ENCODE data around the gene CDKN1B.

The CDKN1B gene

DNA sequence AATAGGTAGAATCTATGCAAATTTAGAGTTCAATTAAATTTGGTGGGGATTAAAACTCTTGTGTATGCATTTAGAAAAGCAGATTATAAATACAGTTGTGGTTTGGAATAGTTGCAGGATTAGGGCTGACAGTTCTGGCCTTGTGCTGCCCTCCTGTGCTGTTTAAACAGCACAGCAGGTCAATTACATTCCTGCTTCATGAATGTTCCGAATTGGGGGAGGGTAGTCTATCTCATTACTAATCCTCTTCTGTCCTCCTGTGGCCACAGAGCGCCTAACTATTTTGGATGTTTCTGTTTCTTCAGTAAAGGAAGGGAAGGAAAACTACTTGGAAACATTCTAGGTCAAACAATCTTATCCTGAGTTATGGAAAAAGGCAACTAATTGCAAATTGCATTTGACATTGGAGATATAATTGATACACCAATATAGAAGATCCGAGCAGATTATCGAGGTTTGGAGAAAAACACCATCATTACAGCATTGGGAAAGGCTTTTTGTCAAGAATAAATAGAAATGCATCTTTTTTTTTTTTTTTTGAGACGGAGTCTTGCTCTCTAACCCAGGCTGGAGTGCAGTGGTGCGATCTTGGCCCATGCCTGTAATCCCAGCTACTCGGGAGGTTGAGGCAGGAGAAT, 12.5 kb upstream of the CDKN1B start:
- DNase-seq = peak; percentile 82 to 94

DNA sequence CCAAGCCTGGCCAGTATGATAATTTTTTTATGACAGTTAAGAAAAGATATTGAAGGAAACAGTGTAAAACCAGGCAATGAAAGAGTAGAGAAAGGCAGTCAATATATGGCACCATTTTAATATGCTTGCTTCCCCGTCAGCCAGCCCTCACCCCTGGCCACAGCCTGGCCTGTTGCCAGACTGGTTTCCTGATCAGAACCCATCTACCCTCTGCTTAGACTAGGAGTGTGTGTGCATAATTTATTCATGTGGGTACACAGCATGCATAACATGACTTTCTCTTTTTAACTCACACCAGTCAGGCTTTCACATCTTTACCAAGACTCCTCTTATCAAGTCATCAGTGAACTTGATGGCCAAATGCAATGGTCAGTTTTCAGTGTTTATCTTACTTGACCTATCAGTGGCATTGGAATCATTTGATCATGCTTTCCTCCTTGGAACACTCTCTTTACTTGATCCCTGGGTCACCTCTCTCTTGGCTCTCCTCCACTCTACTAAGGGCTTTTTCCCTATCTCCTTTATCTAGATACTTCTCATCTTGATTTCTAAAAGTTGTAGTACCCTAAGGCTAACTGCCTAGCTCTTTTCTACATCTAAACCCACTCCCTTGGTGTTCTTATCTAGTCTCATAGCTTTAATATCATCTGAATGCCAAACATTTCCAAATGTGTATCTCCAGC, 11.2 kb upstream of the CDKN1B start:
- DNase-seq = no peak

DNA sequence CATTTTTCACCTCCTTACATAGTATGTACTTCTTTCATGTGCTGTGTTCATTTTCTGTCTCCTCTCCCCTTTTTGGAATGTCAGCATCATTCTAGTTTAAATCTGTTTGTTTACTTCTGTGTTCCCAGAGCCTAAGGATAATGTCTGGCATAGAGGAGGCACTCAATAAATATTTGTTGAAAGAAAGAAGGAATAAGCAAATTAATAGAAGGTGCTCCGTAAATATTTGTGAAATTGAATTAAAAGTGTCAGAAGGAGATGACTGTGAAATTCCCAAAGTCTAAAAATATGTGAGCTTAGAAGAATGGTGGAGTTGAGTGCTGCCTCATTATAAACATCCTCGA, 3.3 kb upstream of the CDKN1B start:
- DNase-seq = no peak

DNA sequence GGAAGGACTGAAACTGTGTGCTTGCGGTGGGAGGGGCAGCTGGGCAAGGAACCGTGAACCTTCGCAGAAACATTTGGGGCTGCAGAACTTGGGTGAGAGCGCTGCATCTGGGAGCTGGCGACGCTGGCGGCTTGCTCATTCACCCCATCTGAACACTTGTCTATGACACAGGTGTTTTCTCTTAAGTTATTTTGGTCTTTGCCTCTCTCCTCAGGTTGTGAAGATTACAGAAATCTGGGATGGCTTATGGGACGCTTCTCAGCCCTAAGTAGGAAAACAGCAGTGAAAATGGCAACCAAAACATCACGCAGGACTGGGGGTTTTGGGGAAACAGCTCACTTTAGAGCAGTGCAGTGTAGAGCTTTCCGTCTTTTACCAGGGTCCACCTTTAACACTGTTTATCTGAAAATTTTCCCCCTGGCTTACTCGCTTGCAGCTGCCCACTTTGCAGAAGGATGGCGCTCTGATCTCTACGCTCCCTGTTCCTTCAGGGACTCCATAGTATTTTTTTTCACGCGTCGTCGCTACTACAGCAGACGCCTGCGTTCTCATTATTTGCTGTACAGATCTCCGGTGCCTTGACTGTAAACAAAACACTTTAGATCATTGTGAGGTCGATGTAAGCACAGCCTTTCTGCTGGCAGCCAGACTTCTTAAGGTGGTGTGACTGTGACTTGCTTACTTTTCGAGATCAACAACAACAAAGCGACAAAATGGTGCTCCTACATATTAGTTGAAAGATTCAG, 2.7 kb upstream of the CDKN1B start:
- DNase-seq = no peak

DNA sequence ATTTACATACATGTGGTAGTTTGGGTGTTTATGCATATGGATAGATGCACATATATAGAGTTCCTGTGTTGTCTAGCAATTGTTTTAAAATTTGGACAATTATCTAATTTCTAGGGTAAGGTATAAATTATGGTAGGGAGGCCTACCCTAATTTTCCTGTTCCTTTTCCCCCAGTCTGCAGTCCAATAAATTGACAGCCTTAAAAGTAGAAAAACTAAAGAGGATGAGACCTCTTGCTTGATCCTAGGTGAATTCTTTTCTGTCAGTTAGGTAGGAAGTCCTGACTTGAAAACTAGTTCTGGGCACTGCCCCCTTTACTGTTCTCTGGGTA, 2.1 kb upstream of the CDKN1B start:
- DNase-seq = no peak

DNA sequence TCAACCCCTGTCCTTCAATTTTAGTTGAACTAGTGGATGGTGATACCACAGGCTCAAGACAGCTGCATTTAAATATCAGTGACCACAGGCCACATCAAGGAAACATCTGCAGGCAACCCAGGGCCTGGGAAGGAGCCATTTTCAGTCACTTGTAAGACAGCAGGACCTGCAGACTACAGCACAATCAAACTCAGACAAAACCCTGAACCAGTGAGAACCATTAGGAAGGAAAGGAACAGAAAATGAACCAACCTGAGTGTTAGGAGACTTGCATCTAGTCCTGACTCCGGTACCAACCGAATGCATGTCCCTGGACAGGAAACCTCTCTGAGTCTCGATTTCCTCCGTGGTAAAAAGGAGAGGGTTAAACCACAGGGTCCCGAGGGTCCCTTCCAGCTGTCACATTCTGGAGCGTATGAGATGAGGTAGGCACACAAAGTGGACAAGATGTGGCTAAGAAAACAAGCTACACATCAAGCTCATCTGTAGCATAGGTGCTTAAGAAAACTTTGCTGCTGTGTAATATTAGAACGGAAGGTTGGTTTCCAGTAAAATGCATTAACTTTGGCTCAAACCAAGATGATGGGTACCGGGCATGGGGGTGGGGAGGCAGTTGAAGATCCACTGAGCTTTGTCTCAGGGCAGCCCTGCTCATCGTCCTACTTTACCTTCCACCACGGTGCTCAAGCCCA, 1.6 kb upstream of the CDKN1B start:
- DNase-seq = no peak

DNA sequence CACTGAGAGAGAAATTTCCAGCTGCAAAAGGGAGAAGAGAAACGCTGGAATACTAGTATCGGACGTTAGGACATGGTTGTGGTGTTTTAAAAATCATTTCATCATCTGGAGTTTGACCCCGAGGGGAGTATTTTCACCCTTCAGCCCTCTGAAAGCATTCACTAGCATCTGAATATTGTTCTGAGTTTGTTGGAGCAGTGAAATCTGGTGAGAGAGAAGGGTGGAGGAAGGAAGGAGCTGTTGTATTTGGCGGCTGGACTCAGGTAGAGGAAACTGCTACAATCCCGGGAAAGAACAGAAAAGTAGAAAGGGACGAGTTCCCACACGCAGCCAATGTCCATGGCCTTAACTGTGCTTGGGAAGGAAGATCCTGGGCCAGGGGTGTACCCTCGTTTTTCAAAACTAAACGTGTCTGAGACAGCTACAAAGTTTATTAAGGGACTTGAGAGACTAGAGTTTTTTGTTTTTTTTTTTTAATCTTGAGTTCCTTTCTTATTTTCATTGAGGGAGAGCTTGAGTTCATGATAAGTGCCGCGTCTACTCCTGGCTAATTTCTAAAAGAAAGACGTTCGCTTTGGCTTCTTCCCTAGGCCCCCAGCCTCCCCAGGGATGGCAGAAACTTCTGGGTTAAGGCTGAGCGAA, 896 bp upstream of the CDKN1B start:
- DNase-seq = no peak

DNA sequence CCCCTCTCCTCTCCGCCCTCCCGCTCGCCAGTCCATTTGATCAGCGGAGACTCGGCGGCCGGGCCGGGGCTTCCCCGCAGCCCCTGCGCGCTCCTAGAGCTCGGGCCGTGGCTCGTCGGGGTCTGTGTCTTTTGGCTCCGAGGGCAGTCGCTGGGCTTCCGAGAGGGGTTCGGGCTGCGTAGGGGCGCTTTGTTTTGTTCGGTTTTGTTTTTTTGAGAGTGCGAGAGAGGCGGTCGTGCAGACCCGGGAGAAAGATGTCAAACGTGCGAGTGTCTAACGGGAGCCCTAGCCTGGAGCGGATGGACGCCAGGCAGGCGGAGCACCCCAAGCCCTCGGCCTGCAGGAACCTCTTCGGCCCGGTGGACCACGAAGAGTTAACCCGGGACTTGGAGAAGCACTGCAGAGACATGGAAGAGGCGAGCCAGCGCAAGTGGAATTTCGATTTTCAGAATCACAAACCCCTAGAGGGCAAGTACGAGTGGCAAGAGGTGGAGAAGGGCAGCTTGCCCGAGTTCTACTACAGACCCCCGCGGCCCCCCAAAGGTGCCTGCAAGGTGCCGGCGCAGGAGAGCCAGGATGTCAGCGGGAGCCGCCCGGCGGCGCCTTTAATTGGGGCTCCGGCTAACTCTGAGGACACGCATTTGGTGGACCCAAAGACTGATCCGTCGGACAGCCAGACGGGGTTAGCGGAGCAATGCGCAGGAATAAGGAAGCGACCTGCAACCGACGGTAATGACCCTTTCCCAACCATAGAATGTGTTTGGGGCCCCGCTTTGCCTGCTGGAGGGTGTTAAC, 615 bp downstream of the CDKN1B start:
- DNase-seq = peak in 1 of 2 experiments; percentile 58

DNA sequence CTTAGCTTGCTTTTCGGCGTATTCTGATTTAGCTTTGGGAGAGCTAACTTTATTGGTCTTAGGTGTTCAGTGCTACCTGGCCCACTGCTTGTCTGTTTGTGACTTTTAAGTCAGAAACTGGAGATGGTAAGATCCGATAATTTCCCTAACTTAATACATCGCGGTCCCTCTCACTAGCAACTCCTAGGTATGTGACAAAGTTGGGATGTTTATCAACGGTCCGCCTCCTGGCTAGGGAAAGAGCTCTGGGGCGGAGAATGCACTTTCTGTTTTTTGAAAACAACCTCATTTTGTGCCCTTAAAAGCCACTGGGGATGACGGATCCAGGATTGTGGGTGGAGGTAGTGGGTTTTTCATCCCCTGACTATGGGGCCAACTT, 1.2 kb downstream of the CDKN1B start:
- peak in 1 of 2 experiments; percentile 52 for DNase-seq

DNA sequence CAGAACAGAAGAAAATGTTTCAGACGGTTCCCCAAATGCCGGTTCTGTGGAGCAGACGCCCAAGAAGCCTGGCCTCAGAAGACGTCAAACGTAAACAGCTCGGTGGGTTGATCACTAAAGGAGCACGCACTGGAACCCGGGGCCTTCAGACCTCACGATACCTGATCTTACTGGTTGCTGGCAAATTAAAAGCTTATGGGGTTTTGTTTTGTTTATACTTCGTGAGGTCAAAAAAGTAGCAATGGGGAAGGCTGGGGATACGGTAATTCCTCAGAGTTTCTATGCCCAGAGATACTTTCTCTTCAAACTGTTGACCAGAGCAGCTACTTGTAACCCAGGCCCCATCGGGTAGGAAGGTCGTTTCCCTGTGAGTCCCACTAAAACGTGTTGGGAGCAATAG, 1.7 kb downstream of the CDKN1B start:
- DNase-seq = peak in 1 of 2 experiments; percentile 51

DNA sequence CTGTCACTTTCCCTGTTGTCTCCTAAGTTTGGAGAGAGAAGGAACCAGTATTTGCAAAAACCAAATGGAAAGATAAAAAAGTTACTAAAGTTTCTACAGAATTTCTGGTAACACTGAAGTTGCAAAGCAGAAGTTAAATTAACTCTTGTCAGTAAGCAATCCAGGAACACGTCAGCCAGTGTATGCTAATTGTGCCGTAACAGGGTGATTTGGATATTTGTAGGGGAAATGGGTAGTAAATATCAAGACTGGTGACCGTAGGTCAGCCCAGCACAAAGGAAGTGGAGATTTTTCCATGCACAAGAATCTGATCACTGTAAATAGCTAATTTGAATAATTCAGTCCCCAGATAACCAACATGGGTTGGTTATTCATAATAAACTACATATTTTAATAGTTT, 2.3 kb downstream of the CDKN1B start:
- DNase-seq = peak in 1 of 2 experiments; percentile 55

DNA sequence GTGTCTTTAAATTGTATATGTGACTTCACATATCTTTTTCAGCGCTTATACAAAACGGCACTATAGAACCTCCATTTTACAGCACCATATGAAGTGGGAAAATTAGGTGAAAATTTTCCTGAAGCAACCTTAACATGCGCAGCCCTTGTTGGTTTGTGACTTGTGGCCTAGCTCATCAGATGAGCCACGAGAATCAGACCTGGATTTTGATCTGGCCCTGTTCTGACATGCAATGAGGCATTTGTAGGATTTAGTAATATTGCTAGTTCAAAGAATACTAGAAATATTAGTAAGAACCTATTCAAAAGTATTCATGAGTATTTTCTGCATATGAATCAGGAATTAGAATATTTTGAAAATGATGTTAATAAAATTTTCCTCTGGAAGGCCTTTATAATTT, 2.9 kb downstream of the CDKN1B start:
- DNase-seq = no peak

DNA sequence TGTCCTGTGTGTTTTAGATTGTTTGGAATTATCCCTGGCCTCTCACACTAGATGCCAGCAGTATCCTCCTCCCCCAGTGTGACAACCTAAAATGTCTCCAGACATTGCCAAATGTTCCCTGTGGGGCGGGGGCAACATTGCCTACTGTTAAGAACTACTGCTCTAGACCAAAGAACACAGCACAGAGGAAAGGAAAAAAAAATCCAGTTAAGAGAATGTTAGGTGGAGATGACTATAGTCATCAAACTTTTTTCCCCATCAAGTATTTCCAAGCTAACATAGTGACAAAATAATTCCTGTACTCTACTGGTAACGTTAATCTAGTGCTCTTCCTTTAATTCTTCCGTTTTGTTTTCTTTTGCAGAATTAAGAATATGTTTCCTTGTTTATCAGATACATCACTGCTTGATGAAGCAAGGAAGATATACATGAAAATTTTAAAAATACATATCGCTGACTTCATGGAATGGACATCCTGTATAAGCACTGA, 3.5 kb downstream of the CDKN1B start:
- DNase-seq = peak; percentile 51 to 72

DNA sequence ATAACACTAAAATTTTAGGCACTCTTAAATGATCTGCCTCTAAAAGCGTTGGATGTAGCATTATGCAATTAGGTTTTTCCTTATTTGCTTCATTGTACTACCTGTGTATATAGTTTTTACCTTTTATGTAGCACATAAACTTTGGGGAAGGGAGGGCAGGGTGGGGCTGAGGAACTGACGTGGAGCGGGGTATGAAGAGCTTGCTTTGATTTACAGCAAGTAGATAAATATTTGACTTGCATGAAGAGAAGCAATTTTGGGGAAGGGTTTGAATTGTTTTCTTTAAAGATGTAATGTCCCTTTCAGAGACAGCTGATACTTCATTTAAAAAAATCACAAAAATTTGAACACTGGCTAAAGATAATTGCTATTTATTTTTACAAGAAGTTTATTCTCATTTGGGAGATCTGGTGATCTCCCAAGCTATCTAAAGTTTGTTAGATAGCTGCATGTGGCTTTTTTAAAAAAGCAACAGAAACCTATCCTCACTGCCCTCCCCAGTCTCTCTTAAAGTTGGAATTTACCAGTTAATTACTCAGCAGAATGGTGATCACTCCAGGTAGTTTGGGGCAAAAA, 4.1 kb downstream of the CDKN1B start:
- DNase-seq = peak in 1 of 2 experiments; percentile 68

DNA sequence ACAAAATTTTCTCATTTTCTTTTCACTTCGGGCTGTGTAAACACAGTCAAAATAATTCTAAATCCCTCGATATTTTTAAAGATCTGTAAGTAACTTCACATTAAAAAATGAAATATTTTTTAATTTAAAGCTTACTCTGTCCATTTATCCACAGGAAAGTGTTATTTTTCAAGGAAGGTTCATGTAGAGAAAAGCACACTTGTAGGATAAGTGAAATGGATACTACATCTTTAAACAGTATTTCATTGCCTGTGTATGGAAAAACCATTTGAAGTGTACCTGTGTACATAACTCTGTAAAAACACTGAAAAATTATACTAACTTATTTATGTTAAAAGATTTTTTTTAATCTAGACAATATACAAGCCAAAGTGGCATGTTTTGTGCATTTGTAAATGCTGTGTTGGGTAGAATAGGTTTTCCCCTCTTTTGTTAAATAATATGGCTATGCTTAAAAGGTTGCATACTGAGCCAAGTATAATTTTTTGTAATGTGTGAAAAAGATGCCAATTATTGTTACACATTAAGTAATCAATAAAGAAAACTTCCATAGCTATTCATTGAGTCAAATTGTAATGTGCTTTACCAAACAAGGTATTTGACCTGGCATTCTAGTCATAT, 4.8 kb downstream of the CDKN1B start:
- no peak for DNase-seq

DNA sequence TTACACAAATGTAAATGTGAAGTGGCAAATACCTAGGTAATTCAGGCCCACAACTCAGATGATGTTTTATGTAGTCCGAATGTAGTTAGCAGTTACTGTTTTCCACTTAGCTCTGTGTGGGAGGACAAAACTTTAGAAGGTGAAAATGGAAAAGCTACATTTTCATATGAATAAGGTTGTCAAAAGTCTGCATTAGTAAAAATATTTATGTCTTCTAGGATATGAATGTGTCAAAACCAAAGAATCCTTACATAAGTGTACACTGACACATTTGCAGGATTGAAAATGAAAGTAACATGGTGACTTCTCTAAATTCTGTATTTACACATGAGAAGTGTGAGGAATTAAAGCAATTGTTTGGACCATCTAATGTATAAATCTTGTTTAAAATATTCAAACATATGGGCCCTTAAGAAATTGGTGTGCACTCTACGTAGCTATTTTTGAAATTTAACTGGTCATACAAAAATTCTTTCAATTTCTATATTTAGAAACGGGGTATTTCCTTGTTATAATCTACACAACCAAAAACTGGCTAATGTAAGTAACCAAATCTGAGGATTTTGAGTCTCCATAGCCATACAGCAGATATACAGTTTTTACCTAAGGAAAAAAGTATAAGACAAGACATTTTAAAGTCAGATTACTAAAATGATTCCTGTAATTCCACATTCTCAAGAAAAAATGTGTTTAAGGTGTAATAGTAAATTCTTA, 5.4 kb downstream of the CDKN1B start:
- DNase-seq = peak; percentile 25 to 86

DNA sequence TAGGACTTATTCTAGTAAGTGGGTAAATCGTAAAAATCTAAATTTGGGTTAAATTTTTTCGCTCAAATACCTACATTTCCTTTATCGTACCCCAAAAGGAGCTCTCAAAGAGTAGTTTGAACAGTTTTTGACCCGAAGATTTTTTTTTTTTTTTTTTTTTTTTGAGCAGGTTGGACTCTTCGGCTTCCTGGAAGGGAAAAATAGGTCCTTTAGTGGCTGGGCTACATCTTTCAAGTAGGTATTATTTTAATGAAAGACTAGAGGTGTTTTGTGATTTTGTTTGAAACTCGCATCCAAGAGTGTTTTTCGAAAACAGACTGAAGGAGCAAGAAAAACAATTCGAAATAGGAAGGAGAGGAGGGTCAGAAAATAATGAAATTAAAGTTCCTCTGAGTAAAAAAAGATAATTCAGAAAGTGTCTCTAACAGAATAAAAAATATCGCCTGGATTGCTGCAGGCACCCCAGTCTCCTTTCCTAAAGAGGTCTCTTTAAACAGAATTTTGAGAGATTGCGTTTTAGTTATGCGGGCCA, 6.0 kb downstream of the CDKN1B start:
- DNase-seq = peak in 1 of 2 experiments; percentile 75

DNA sequence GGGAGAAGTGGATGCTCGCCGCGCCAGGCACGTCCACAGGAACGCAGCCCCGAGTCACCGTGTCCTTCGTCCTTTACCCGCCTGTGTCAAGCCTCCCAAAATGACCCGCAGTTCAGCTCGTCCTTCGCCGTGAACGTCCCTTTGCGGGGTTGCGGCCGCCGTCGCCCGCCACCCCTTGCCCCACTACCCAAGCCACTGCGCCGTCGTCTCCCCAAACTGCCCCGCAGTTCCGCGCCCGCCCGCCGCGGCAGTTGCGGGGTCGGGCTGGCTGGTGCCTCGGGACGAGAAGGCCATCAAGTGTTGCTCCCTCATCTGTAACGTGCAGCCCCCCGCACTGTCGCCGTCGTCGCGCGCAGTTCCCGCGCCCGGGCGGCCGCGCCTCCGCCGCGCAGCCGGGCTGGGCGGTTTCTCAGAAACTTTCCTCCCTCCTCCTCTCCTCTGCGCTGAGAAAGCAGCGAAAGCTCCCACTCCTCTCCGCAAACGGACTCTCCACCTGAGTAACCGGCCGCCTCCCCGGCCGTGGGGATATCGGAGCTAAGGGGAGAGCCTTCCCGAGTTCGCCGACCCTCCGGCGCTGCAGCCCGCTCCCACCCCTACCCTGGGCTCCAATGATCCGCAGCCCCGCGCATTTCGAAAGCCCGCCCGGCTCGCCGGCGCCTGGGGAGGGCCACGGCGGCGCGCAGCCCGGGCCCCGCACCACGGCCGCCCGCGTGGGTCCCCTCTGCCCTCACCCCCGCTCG, 6.7 kb downstream of the CDKN1B start:
- DNase-seq = no peak

DNA sequence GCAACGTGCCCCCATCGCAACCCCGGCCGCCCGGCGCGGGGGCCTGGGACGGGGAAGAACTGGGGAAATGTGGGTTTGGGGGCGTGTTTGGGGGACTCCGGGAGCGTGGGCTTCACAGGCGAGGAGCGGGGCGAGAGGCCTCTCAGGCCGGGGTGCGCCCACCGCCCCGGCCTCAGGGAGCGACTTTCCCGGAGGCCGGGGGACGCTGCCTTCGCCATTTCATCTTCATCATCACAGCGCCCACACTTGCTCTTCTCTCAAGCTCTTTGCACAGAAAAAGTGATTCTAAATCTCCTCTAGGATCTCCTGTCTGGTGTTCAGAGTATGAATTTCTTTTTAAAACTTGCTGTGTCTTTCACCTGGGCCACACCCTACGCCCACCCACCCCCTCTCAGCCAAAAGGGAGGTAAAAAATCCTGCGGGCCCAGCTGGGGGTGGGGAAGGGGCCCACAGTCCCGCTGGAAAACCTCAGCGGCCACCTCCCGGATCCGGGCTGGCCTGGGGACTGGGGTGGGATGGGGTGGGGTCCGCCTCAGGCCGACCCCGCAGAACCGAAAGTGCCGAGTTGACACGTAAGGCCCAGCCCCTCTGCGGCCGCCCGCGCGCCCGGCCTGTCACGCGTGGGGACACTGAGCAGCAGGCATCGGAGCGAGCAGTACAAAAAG, 7.4 kb downstream of the CDKN1B start:
- DNase-seq = peak in 1 of 2 experiments; percentile 35

Data from SW 1271 (cell line).